Measurements from ENCODE around the gene PTGIS. TPM values are rescaled to one million over a fixed set of nuclear protein-coding genes. Genes with fewer than 3 reads are reported as not detected.

PTGIS gene
- total RNA-seq, 1 donor from 2014 or later, result not detected

DNA sequence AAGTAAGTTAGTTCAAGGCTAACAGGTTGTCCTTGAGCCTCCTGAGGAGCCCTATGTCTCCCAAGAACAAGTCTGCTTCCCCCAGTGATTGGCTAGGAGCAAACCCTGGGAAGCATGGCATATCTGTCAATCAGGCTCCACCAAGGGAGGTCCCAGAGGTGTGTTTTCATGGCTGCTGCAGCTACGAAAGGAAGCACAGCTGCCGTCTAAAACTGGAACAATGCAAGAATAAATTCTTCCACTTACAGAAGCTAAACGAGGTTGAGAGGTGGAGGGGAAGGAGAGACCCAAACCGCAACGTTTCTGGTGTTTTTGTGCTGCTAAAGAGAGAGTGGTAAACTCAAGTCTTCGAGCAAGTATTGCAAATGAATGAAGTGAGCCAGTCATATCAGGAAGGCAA, 4.9 kb upstream of the PTGIS start:
- no peak for TF ChIP-seq CTCF (conservative IDR thresholded peaks at IDR 0.05; ENCODE audit: low read depth, low read length)
- DNase-seq (ENCODE audit: low read depth), result no peak
- H3K4me3 ChIP-seq (ENCODE audit: low read depth, low read length), result no peak overlapping the region

DNA sequence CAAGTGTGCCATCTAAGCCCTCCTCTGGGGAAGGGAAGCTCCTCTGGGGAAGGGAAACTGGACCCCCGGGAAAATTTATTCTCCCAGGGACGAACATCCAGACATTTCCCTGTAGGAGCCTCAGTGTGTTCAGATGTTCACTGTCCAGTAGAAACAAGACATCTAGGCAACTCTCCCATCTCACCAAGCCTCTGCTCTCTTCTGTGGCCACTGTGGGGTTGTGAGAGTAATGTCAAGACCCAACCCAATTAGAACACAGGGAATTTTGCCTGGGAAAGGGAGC, 3.6 kb upstream of the PTGIS start:
- no peak for TF ChIP-seq CTCF (conservative IDR thresholded peaks at IDR 0.05; ENCODE audit: low read depth, low read length)
- DNase-seq (ENCODE audit: low read depth), result no peak
- H3K4me3 ChIP-seq (ENCODE audit: low read depth, low read length), result no peak overlapping the region

DNA sequence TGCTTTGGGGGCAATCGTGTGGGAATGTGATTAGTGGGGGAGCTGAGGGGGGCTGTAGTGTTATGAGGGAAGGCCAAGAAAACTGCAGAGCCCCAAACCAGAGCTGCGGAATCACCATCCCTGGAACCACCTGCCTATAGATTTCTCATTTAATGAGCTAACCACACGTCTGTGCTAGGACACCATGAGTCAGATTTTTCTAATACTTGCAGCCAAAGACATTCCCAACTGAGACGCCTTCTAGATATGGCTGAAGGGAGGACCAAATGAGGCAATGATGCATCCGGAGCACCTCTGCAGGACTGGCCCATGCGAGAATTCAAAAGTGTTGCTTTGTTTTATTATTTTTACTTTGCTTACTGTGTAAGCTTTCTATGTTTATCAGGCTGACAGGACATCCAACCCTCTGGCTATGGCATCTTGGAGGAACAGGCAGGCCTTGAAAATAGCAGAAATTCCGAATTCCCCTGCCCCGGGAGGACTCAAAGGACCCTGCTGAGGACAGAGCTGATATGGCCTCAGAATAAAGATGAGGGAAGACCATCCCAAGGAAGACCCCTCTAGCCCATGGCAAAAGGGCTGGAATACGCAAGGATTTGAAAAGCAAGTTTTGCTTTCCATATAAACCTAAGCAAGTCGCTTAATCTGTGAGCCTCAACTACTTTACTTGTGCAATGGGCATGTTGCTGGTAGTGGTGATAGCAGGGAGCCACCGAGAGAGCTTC, 3.1 kb upstream of the PTGIS start:
- no peak for TF ChIP-seq CTCF (conservative IDR thresholded peaks at IDR 0.05; ENCODE audit: low read depth, low read length)

DNA sequence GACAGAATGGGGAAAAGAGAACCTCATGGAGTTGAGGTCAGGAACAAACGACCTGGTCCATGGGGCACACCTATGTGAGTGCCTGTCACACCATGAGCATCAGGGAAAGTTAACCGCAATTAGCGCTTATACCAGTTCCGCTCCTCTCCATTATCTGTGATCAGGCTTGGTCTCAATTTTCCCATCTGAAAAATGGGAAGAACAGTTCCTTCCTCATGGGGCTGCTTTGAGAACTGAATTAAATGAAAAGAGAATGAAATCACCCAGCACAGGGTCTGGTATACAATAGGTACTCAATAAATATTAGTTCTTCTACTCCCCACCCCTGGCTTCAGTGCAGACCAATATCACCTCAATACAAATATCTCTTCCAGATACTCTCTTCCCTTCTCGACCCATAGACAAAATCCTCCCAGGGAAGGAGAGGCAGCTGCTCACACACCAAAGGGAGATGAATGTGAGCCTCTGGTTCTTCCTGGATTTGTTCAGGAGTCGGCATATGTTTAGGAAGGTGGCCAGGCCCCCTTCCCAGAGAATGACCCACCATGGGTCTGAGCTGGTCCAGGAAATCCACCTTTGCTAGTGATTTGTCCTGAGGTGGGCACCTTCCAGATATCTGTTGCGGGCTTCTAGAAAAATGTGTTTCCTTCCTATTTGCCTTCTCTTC, 2.4 kb upstream of the PTGIS start:
- no peak for DNase-seq (ENCODE audit: low read depth)
- no peak overlapping the region for H3K4me3 ChIP-seq (ENCODE audit: low read depth, low read length)
- TF ChIP-seq CTCF (conservative IDR thresholded peaks at IDR 0.05; ENCODE audit: low read depth, low read length), result no peak

More for the DNA sequence above, 3.1 kb upstream of the PTGIS start:
- no peak for DNase-seq (ENCODE audit: low read depth)
- no peak overlapping the region for H3K4me3 ChIP-seq (ENCODE audit: low read depth, low read length)

GRCh38 chr20:49569411-49570115, 1.6 kb upstream of the PTGIS start:
- no peak for TF ChIP-seq CTCF (conservative IDR thresholded peaks at IDR 0.05; ENCODE audit: low read depth, low read length)
- DNase-seq (ENCODE audit: low read depth), result no peak
- H3K4me3 ChIP-seq (ENCODE audit: low read depth, low read length), result no peak overlapping the region

DNA sequence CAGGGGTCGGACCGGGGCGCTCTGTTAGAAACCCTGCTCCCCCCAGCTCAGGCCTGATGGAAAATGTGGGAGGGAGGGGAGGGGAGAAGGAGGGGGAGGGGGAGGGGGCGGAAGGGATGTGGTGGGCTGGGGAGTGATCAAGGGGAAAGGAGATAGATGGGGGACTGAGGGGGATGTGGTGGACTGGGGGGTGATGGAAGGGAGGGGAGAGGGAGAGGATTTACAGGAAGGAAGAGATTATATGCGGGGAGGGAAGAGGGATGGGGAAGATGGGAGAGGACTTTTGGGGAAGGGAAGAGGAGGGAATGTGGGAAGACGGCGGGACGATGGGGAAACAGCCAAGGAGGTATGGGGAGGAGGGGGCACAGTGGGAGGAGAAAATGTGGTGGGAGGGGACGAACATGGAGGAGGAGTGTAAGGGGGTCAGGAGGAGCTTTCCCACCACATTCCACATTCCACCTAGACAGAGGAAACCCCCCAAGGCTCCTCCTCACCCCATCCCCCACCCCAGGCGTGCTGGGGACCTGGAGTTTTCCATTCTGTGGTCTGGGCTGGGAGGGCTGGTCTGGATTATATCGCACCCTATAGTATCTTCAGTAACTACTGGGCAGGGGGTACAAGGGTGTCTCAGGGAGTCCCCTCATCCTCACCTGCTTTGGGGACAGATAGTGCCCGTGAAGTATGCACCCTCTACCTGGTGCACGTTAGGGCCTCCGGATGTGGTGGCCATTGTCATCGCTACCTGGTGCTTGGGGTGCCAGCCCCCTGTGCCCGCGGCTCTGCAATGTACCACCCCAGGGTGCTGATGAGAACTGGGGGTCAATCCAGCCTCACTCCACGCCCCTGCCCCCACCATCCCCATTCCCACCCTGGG, 578 bp upstream of the PTGIS start:
- TF ChIP-seq CTCF (conservative IDR thresholded peaks at IDR 0.05; ENCODE audit: low read depth, low read length), result no peak
- H3K4me3 ChIP-seq (ENCODE audit: low read depth, low read length), result no peak overlapping the region
- no peak for DNase-seq (ENCODE audit: low read depth)

Measured in epithelial cell of proximal tubule (primary cell).